Endothelial cell of umbilical vein (primary cell): ENCODE results near the gene FAM20B. TPM values are rescaled to one million over a fixed set of nuclear protein-coding genes. Genes with fewer than 3 reads are reported as not detected.

Source experiments
- BruUV-seq: library from RNA; stranded (reverse); fragments of 400-500 nt; replicated peaks from 2 replicates; lab custom pipeline; 2021; lab: Mats Ljungman, UMichigan
- CTCF ChIA-PET: fragments of 300-600, 350-600 bp; sonication (Branson Sonifier 250); formaldehyde crosslinking; loops from one replicate; lab custom pipeline; 2021; ENCODE audit warnings: antibody characterized with exemption, inconsistent platforms; lab: Charles Lee
- POLR2A ChIA-PET: fragments of 300-600, 350-600 bp; sonication (Branson Sonifier 250); formaldehyde crosslinking; loops from one replicate; lab custom pipeline; 2021; ENCODE audit warnings: antibody characterized with exemption, inconsistent platforms; lab: Charles Lee
- DNase-seq: peaks from one replicate; pipeline ENCODE4 v3.0.0-alpha.2; 2011; ENCODE audit warnings: low read depth, low spot score
- FAIRE-seq: peaks from 2 replicates; lab custom pipeline; 2011; peaks lifted over from hg19 to GRCh38; lab: Jason Lieb, UNC
- H2AFZ ChIP-seq: 2 replicates; pipeline ENCODE4 v1.6.0; 2012; ENCODE audit warnings: low read depth, low read length, control low read depth, inconsistent platforms
- H3K27ac ChIP-seq: 2 replicates; pipeline ENCODE4 v1.5.1; 2011; ENCODE audit warnings: low read depth, mild to moderate bottlenecking, control low read depth, low read length, moderate library complexity; ENCODE audit not compliant: insufficient read depth
- H3K27me3 ChIP-seq, 2 experiments: 2 replicates each; pipeline versions ENCODE4 v1.6.0 to v1.6.1; 2011; ENCODE audit warnings: low read length in 2 of 2, mixed read lengths in 1 of 2; ENCODE audit not compliant: control insufficient read depth in 2 of 2, insufficient read depth in 2 of 2
- H3K36me3 ChIP-seq, 2 experiments: 2 replicates in 1 of 2; 3 replicates in 1 of 2; pipeline ENCODE4 v1.5.1; 2011; ENCODE audit warnings: low read length in 2 of 2, mild to moderate bottlenecking in 1 of 2, moderate library complexity in 1 of 2; ENCODE audit not compliant: control insufficient read depth in 2 of 2, insufficient read depth in 2 of 2; ENCODE audit errors: extremely low read depth in 1 of 2
- H3K4me1 ChIP-seq: 3 replicates; pipeline ENCODE4 v1.5.1; 2011; ENCODE audit warnings: mild to moderate bottlenecking, low read length; ENCODE audit not compliant: control insufficient read depth, insufficient read depth; ENCODE audit errors: extremely low read depth
- H3K4me2 ChIP-seq: 2 replicates; pipeline ENCODE4 v1.6.1; 2011; ENCODE audit warnings: low read length, control low read depth, mixed read lengths; ENCODE audit not compliant: insufficient read depth
- H3K4me3 ChIP-seq, 3 experiments: fragments of 200-600 bp in 1 of 3; sonication (generic), shearing (Covaris generic) in 1 of 3; replicated peaks in 1 of 3; 2 replicates each; pipeline ENCODE4 v1.5.1; 2011 to 2016; ENCODE audit warnings: control low read depth in 3 of 3, low read length in 3 of 3, mild to moderate bottlenecking in 2 of 3, inconsistent platforms in 1 of 3, low read depth in 1 of 3, moderate library complexity in 1 of 3; ENCODE audit not compliant: insufficient read depth in 1 of 3
- H3K79me2 ChIP-seq: 2 replicates; pipeline ENCODE4 v1.6.0; 2012; ENCODE audit warnings: low read length, inconsistent platforms; ENCODE audit not compliant: control insufficient read depth, insufficient read depth
- H3K9ac ChIP-seq: replicated peaks from 2 replicates; pipeline ENCODE3; 2011; ENCODE audit warnings: low read length, control low read depth; ENCODE audit not compliant: insufficient read depth; ENCODE audit errors: extremely low read depth
- H3K9me1 ChIP-seq: replicated peaks from 3 replicates; pipeline ENCODE4 v1.6.0; 2011; ENCODE audit warnings: mild to moderate bottlenecking, low read length; ENCODE audit not compliant: control insufficient read depth, insufficient read depth; ENCODE audit errors: extremely low read depth
- H3K9me3 ChIP-seq: replicated peaks from 2 replicates; pipeline ENCODE4 v1.5.1; 2012; ENCODE audit warnings: low read length, inconsistent platforms; ENCODE audit not compliant: control insufficient read depth, insufficient read depth
- H4K20me1 ChIP-seq: replicated peaks from 2 replicates; pipeline ENCODE3; 2011; ENCODE audit warnings: mild to moderate bottlenecking, low read length; ENCODE audit not compliant: control insufficient read depth, insufficient read depth; ENCODE audit errors: extremely low read depth
- EZH2 ChIP-seq: IDR thresholded peaks from 2 replicates; pipeline ENCODE4 v1.6.1; 2012; ENCODE audit warnings: borderline replicate concordance, low read depth, mild to moderate bottlenecking, moderate library complexity, low read length, inconsistent platforms; ENCODE audit not compliant: severe bottlenecking
- FOS ChIP-seq: IDR thresholded peaks from 2 replicates; pipeline ENCODE4 v1.6.1; 2011; ENCODE audit warnings: mild to moderate bottlenecking, low read length, moderate library complexity, borderline replicate concordance; ENCODE audit not compliant: insufficient read depth
- GATA2 ChIP-seq: IDR thresholded peaks from 2 replicates; pipeline ENCODE4 v1.7.0; 2011; ENCODE audit warnings: low read depth, mild to moderate bottlenecking, moderate library complexity, mixed read lengths, low read length; ENCODE audit not compliant: insufficient read length, insufficient read depth
- JUN ChIP-seq: IDR thresholded peaks from 2 replicates; pipeline ENCODE4 v1.6.1; 2011; ENCODE audit warnings: borderline replicate concordance, low read depth; ENCODE audit not compliant: insufficient read length, insufficient read depth
- MYC ChIP-seq: IDR thresholded peaks from one replicate; pipeline ENCODE4 v1.6.1; 2011; ENCODE audit warnings: mild to moderate bottlenecking, low read depth, low read length
- POLR2A ChIP-seq: IDR thresholded peaks from 2 replicates; pipeline ENCODE4 v1.6.1; 2012; ENCODE audit warnings: low read depth, mild to moderate bottlenecking, control low read depth, low read length
- POLR2AphosphoS5 ChIP-seq: IDR thresholded peaks from 2 replicates; pipeline ENCODE4 v1.6.1; 2012; ENCODE audit warnings: low read depth, mild to moderate bottlenecking, control low read depth, low read length, moderate library complexity; ENCODE audit not compliant: insufficient read depth
- dilution Hi-C: fragments of 300-500 bp; cut with MboI; formaldehyde crosslinking; loops from one replicate; pipeline ENCODE4 v1.15.0; 2019; ENCODE audit warnings: low sequenced_read_pairs; ENCODE audit not compliant: extremely low pct_ligation_motif_present
- intact Hi-C: fragments of 100-400 bp; cut with micrococcal nuclease; formaldehyde crosslinking; loops from one replicate; pipeline ENCODE4 v1.10.0; 2022
- polyA plus RNA-seq, 4 experiments: library from polyadenylated mRNA; depleted of rRNA in 3 of 4; stranded (reverse) in 3 of 4; unstranded in 1 of 4; fragments of >200 nt; gene quantifications; 2 replicates each; pipeline versions ENCODE4 v1.2.1 to v1.2.3, GENCODE V29; 2011 to 2012; ENCODE audit warnings: missing spikeins in 1 of 4
- total RNA-seq: library from RNA; stranded (reverse); gene quantifications from 2 replicates; pipeline ENCODE4 v1.2.3, GENCODE V29; 2021
- TF ChIP-seq, protein P1 (sequence below): IDR thresholded peaks from 2 replicates; pipeline ENCODE4 v1.6.1; 2011; ENCODE audit not compliant: insufficient read depth, insufficient read length
- TF ChIP-seq, protein P2 (sequence below), 2 donors: IDR thresholded peaks; 1 replicate in 1 of 2; 2 replicates in 1 of 2; pipeline ENCODE4 v1.5.1; 2011; ENCODE audit warnings: low read length in 2 of 2, mild to moderate bottlenecking in 2 of 2, moderate library complexity in 2 of 2, control low read depth in 1 of 2, inconsistent platforms in 1 of 2, low read depth in 1 of 2; ENCODE audit not compliant: insufficient read depth in 1 of 2; ENCODE audit errors: extremely low read depth in 1 of 2

The FAM20B gene
- total and polyA plus RNA-seq, 2 donors (not counting 3 experiments of a cell fraction or from before 2014, with no cell fraction given): 10.0 to 35.1 TPM

DNA sequence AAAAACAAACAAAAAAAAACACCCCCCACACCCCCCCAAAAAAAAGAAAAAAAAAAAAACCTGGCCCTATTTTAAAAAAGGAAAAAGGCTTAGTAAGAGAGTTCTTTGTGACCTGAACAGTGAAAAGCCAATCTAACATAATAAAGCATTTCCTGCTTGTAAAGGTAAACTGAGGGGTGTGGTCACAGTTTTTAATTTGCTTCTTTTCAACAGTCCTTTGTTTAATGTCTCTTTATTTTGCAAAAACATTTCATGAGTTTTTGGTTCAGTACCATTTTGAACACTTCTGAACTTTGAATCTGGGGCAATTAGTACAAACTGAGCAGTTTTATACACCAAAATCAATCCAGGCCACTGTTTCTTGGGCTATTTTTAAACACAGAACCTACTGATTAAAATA is 93.8 kb downstream of the FAM20B start:
- intact Hi-C loops: no loop called here
- BruUV-seq: no TSS peak

DNA sequence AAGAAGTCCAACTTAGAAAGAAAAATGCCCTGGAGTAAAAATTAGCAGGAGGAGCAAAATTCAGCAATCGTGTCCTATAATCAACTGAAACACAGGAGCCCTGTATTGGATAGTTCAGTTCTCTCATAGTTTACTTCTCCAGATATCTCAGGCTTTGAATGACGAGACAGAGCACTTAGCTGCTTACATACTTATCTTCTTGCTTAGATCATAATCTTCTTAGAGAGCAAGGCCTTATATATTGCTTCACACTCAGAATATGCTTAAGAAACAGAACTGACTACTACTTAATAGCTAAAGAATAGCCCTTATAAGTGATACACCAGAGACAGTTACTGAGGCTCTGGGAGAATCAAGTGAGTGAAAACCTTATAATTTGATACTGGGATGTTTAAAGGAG is 95.0 kb downstream of the FAM20B start:
- no peaks in the 10 kb centered on the region for H3K9me1 ChIP-seq
- POLR2A ChIA-PET: interaction anchor here (0.6 kb wide), 1 partner anchor 21 kb away, joined by 4 read pairs; no protein-coding TSS in a partner anchor
- no TSS peak for BruUV-seq

More for the DNA sequence above, 93.8 kb downstream of the FAM20B start:
- H3K4me1 ChIP-seq: no peaks in the 10 kb centered on the region
- POLR2A ChIA-PET: no interaction called here
- FAIRE-seq (no peak), DNase-seq (no peak)
- no peak overlapping the region for H2AFZ ChIP-seq
- H3K9me1 ChIP-seq: no peaks in the 10 kb centered on the region
- H3K27ac ChIP-seq: no peak overlapping the region
- dilution Hi-C loops: no loop called here
- TF ChIP-seq EZH2 (no peak), POLR2A (no peak), FOS (no peak), MYC (no peak), GATA2 (no peak), POLR2AphosphoS5 (no peak)
- TF ChIP-seq, protein P1, sequence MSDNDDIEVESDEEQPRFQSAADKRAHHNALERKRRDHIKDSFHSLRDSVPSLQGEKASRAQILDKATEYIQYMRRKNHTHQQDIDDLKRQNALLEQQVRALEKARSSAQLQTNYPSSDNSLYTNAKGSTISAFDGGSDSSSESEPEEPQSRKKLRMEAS: no peak
- CTCF ChIA-PET: interaction anchor here (0.8 to 2.7 kb wide), 6 partner anchors 8 to 174 kb away, joined by 3 to 54 read pairs (median 15); partner anchors contain the start of gene SOAT1
- H3K79me2 ChIP-seq: peaks cover 79% of the 10 kb centered on the region
- no peak overlapping the region for H3K9ac ChIP-seq
- no peak overlapping the region for H3K4me2 ChIP-seq
- peaks cover 8% of the 10 kb centered on the region for H4K20me1 ChIP-seq
- H3K9me3 ChIP-seq: no peaks in the 10 kb centered on the region
- H3K27me3 ChIP-seq: no peaks in the 10 kb centered on the region
- H3K4me3 ChIP-seq: no peak overlapping the region
- peaks cover 44 to 49% of the 10 kb centered on the region in 2 experiments for H3K36me3 ChIP-seq

More for the DNA sequence above, 95.0 kb downstream of the FAM20B start:
- H2AFZ ChIP-seq: no peak overlapping the region
- H3K27me3 ChIP-seq: no peaks in the 10 kb centered on the region
- intact Hi-C loops (loop anchor here (1.0 kb wide), 3 partner anchors 74 to 246 kb away; no protein-coding TSS in a partner anchor), dilution Hi-C loops (no loop called here)
- peaks cover 45 to 46% of the 10 kb centered on the region in 2 experiments for H3K36me3 ChIP-seq
- H3K79me2 ChIP-seq: peaks cover 80% of the 10 kb centered on the region
- no peak overlapping the region for H3K27ac ChIP-seq
- H4K20me1 ChIP-seq: peaks cover 12% of the 10 kb centered on the region
- H3K4me1 ChIP-seq: peaks cover 8% of the 10 kb centered on the region
- FAIRE-seq: no peak
- CTCF ChIA-PET: interaction anchor here (0.5 to 2.7 kb wide), 27 partner anchors 9 to 694 kb away, joined by 3 to 54 read pairs (median 5); partner anchors contain the start of genes ABL2, AXDND1 and SOAT1
- H3K4me2 ChIP-seq: no peak overlapping the region
- no peaks in the 10 kb centered on the region for H3K9me3 ChIP-seq
- no peak overlapping the region for H3K9ac ChIP-seq
- DNase-seq: no peak
- TF ChIP-seq EZH2 (no peak), POLR2A (no peak), FOS (no peak), POLR2AphosphoS5 (no peak), JUN (no peak), MYC (no peak), GATA2 (no peak)
- TF ChIP-seq, protein P1: no peak
- TF ChIP-seq, protein P2, sequence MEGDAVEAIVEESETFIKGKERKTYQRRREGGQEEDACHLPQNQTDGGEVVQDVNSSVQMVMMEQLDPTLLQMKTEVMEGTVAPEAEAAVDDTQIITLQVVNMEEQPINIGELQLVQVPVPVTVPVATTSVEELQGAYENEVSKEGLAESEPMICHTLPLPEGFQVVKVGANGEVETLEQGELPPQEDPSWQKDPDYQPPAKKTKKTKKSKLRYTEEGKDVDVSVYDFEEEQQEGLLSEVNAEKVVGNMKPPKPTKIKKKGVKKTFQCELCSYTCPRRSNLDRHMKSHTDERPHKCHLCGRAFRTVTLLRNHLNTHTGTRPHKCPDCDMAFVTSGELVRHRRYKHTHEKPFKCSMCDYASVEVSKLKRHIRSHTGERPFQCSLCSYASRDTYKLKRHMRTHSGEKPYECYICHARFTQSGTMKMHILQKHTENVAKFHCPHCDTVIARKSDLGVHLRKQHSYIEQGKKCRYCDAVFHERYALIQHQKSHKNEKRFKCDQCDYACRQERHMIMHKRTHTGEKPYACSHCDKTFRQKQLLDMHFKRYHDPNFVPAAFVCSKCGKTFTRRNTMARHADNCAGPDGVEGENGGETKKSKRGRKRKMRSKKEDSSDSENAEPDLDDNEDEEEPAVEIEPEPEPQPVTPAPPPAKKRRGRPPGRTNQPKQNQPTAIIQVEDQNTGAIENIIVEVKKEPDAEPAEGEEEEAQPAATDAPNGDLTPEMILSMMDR (IDR thresholded peaks at IDR 0.05; ENCODE audit: extremely low read depth in 1 of 2, insufficient read depth in 1 of 2, low read depth in 1 of 2, low read length in 2 of 2): no peak
- H3K4me3 ChIP-seq: no peak overlapping the region
